Esophagus squamous epithelium (tissue), 5 donors: ENCODE data around the gene USP27X. TPM values are rescaled to one million over a fixed set of nuclear protein-coding genes. Genes with fewer than 3 reads are reported as not detected.

Experiments used
- DNase-seq: peaks from one replicate; lab custom pipeline; 2025; lab: John Stamatoyannopoulos, UW
- H3K27ac ChIP-seq, 4 donors: fragments of 200-600 bp; sonication (generic); one replicate each; pipeline ENCODE4 v1.5.1; 2016 to 2019; ENCODE audit warnings: mild to moderate bottlenecking in 1 of 4
- H3K27me3 ChIP-seq, 4 donors: fragments of 200-600 bp; sonication (generic); 1 replicate in 3 of 4; 2 replicates in 1 of 4; pipeline versions ENCODE4 v1.5.1 to v1.6.0; 2017 to 2021; ENCODE audit warnings: antibody characterized with exemption in 1 of 4
- H3K36me3 ChIP-seq, 3 donors: fragments of 200-600 bp; sonication (generic); one replicate each; pipeline ENCODE4 v1.5.1; 2016 to 2019
- H3K4me1 ChIP-seq, 3 donors: fragments of 200-600 bp; sonication (generic); one replicate each; pipeline ENCODE4 v1.5.1; 2017 to 2019
- H3K4me3 ChIP-seq, 4 donors: fragments of 200-600 bp; sonication (generic); 1 replicate in 3 of 4; 2 replicates in 1 of 4; pipeline ENCODE4 v1.5.1; 2016 to 2019; ENCODE audit warnings: mild to moderate bottlenecking in 2 of 4, moderate library complexity in 1 of 4
- H3K9me3 ChIP-seq, 3 donors: fragments of 200-600 bp; sonication (generic); one replicate each; pipeline ENCODE4 v1.5.1; 2016 to 2019
- POLR2A ChIP-seq, 4 donors: fragments of 450-650 bp; IDR thresholded peaks; one replicate each; pipeline ENCODE4 v1.6.1; 2017; ENCODE audit warnings: antibody characterized with exemption in 4 of 4, mild to moderate bottlenecking in 4 of 4, moderate library complexity in 3 of 4
- WGBS, 2 donors: methylation state at CpG; one replicate each; pipeline ENCODE4 v1.1.5; 2018; 5-methylcytosine and 5-hydroxymethylcytosine counted together
- intact Hi-C: fragments of 100-400 bp; cut with DNase I; formaldehyde crosslinking; loops from one replicate; pipeline ENCODE4 v1.15.0; 2022
- total RNA-seq, 4 donors: library from RNA; depleted of rRNA; stranded (reverse); fragments of >200 nt; gene quantifications; one replicate each; pipeline ENCODE4 v1.1.0, GENCODE V29; 2016
- TF ChIP-seq, protein P1 (sequence below), 6 experiments: fragments of 450-650 bp in 4 of 6; fragments of 200-600 bp in 2 of 6; sonication (generic) in 2 of 6; IDR thresholded peaks; one replicate each; pipeline ENCODE4 v1.5.1; 2016 to 2019; ENCODE audit warnings: antibody characterized with exemption in 6 of 6, mild to moderate bottlenecking in 4 of 6, moderate library complexity in 4 of 6
- donor health status: DM: yes; HTN: yes; CAD: no.

The USP27X gene
- total RNA-seq, 4 donors from 2014 or later, result 0.57 to 2.7 (median 1.1) TPM

DNA sequence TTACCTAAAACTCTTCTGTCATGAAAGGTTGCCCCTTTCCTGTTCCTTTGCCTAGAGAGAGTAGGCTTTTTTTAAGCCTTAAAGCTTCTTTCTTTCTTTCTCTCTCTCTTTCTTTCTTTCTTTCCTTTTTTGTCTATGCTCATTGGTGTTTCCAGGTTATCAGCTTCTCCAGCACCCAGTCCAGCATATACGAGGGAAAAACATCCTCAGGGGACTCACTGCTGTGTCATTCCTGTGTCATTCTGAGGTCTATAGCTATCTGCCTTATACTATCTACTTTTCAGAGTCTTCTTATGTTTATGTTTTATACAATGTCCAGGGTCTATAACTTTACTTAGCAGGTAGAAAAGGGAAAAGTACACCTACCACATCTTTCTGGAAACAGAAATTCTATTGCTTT lies 10.5 kb upstream of the USP27X start:
- 0 to 37% methylated on average over 1 of the region's 1 CpG for WGBS, 2 donors
- no peak for DNase-seq
- H3K4me1 ChIP-seq, result no peaks in the 10 kb centered on the region
- H3K36me3 ChIP-seq, result no peaks in the 10 kb centered on the region
- no peaks in the 10 kb centered on the region for H3K9me3 ChIP-seq
- H3K27ac ChIP-seq, result no peak overlapping the region
- H3K4me3 ChIP-seq, result no peak overlapping the region
- no peaks in the 10 kb centered on the region for H3K27me3 ChIP-seq
- TF ChIP-seq, protein P1, sequence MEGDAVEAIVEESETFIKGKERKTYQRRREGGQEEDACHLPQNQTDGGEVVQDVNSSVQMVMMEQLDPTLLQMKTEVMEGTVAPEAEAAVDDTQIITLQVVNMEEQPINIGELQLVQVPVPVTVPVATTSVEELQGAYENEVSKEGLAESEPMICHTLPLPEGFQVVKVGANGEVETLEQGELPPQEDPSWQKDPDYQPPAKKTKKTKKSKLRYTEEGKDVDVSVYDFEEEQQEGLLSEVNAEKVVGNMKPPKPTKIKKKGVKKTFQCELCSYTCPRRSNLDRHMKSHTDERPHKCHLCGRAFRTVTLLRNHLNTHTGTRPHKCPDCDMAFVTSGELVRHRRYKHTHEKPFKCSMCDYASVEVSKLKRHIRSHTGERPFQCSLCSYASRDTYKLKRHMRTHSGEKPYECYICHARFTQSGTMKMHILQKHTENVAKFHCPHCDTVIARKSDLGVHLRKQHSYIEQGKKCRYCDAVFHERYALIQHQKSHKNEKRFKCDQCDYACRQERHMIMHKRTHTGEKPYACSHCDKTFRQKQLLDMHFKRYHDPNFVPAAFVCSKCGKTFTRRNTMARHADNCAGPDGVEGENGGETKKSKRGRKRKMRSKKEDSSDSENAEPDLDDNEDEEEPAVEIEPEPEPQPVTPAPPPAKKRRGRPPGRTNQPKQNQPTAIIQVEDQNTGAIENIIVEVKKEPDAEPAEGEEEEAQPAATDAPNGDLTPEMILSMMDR (IDR thresholded peaks at IDR 0.05), result no peak
- no peak for TF ChIP-seq POLR2A (IDR thresholded peaks at IDR 0.05)
- intact Hi-C loops, result no loop called here

DNA sequence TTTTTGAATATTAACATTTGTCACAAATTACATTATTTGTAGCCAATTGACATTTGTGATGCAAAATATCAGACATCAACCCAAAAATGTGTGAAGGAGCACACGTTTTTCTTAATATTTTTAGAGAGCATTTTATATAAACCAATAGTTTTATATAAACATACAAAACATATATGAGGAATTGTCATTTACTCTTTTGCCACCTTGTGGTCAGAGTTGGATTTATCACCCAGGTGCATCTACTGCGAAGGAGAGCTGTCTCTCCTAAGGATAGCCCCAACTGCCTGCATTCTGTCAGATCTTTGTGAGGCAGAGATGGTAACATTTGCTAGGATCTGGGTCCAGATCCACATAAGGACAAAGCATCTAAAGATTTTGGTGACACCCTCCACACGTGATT lies 2.5 kb upstream of the USP27X start:
- peaks cover 0 to 35% (median 0%) of the 10 kb centered on the region in 3 donors for H3K4me1 ChIP-seq
- no peaks in the 10 kb centered on the region for H3K36me3 ChIP-seq
- no peaks in the 10 kb centered on the region for H3K27me3 ChIP-seq
- intact Hi-C loops, result no loop called here
- no peak for DNase-seq
- no peak for TF ChIP-seq POLR2A (IDR thresholded peaks at IDR 0.05)
- TF ChIP-seq, protein P1 (IDR thresholded peaks at IDR 0.05), result peak in 5 of 6 experiments; percentile 38 to 52 (median 39)
- H3K4me3 ChIP-seq, result no peak overlapping the region
- no peak overlapping the region for H3K27ac ChIP-seq
- WGBS, 2 donors, result 2 to 4% methylated on average over 3 of the region's 3 CpGs
- H3K9me3 ChIP-seq, result no peaks in the 10 kb centered on the region

DNA sequence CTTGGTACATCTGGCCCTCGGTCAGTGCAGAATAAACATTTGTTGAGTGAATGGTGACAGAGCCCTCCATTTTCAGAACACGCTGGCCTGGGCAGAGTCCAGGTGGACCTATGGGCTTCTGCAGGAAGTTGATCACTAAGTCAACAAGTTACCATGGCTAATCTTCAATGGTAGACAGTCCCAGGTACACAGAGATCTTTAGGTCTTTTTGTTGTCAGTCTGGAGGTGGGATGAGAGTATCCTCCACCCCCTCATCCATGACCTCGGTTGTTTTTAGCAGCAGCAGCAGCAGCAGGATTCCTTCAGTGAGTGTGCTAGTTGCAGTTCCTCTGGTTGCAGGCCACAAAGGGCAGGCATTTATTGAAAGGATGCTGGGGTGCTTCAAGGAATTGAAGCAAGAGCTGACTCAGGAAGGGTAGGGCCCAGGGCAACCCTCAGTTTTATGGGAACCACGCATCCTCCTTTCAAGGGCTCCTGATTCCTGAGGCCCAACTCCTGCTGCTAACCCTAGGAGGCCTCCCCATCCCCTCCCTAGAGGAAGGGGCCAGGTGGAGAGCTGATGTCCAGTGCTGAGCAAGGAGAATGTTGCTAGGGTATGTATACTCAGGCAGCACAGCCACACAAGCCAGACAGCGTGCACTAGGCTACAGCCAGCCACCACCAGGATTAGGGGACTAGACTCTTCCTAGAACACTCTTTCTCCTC lies 1.7 kb upstream of the USP27X start:
- no peak for TF ChIP-seq POLR2A (IDR thresholded peaks at IDR 0.05)
- TF ChIP-seq, protein P1 (IDR thresholded peaks at IDR 0.05), result no peak
- Histone ChIP-seq H3K4me3 (no peak overlapping the region), H3K36me3 (no peaks in the 10 kb centered on the region), H3K27ac (peak overlapping the region in 3 of 4 donors; percentile 87 to 91 (median 90)), H3K4me1 (peaks cover 0 to 38% (median 0%) of the 10 kb centered on the region in 3 donors), H3K27me3 (no peaks in the 10 kb centered on the region), H3K9me3 (no peaks in the 10 kb centered on the region)
- 53 to 60% methylated on average over 1 to 3 of the region's 5 CpGs for whole genome bisulfite sequencing, 2 donors
- no peak for DNase-seq
- intact Hi-C loops, result no loop called here

DNA sequence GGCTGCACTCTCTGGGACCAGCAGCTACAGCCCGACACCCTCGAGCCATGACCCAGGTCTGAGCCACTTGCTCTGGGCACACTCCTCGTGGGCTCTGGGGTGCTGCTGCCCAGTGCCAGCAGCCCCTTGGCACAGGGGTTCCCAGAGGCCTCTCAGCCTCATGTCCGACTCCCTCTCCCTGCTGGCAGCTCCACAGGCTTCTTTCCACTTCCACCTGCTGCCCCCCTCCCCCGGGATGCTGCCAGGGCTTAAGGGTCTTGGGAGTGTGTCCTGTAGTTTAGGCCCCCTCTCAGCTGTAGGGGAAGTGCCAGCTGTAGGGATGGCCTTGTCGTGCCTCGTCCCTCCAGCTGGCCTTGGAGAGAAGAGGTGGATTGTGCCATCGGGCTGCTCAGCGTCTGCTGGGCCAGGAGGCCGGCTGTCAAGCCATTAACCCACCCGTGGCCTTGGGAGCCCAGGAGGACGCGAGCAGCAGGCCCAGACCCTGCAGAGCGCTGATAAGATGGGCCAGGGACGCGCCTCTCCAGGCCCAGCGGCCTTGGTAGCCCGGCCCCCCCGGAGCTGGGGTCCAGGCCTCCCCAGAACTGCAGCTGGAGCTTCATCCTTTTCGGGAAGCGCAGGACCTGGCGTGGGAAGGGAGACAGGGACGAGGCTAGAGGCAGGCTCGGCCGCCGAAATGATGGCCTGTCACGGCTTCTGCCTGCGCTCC lies 1.0 kb upstream of the USP27X start:
- no peak for DNase-seq
- intact Hi-C loops, result no loop called here
- Histone ChIP-seq H3K27ac (peak overlapping the region; percentile 79 to 91 (median 88)), H3K36me3 (no peaks in the 10 kb centered on the region), H3K4me1 (peaks cover 0 to 38% (median 0%) of the 10 kb centered on the region in 3 donors), H3K9me3 (no peaks in the 10 kb centered on the region), H3K27me3 (no peaks in the 10 kb centered on the region), H3K4me3 (peak overlapping the region; percentile 50 to 72 (median 64))
- no peak for TF ChIP-seq POLR2A (IDR thresholded peaks at IDR 0.05)
- TF ChIP-seq, protein P1 (IDR thresholded peaks at IDR 0.05), result no peak
- 63% methylated on average over 3 of the region's 28 CpGs; no CpG with 5 or more reads in 1 of the 2 donors for WGBS, 2 donors
